Lower lobe of right lung (tissue), 2 donors: ENCODE measurements around the gene INMT. TPM values are rescaled to one million over a fixed set of nuclear protein-coding genes. Genes with fewer than 3 reads are reported as not detected.

Experiments used
- ATAC-seq, 2 donors: fragments of 200-7000 bp; cut with Tn5 transposase; one replicate each; pipeline ENCODE4 v1.9.1; 2020 to 2022; ENCODE audit warnings: mild to moderate bottlenecking in 2 of 2, moderate library complexity in 2 of 2
- DNase-seq: peaks from one replicate; pipeline ENCODE4 v3.0.0-alpha.2; 2020
- H3K27ac ChIP-seq: fragments of 200-600 bp; one replicate; pipeline ENCODE4 v1.8.0; 2022
- H3K27me3 ChIP-seq: fragments of 200-600 bp; one replicate; pipeline ENCODE4 v1.8.0; 2022; ENCODE audit warnings: low read depth
- H3K36me3 ChIP-seq: fragments of 200-600 bp; one replicate; pipeline ENCODE4 v1.8.0; 2022; ENCODE audit warnings: mild to moderate bottlenecking
- H3K4me1 ChIP-seq: fragments of 200-600 bp; one replicate; pipeline ENCODE4 v1.8.0; 2022
- H3K4me3 ChIP-seq: fragments of 200-600 bp; one replicate; pipeline ENCODE4 v1.8.0; 2022; ENCODE audit warnings: mild to moderate bottlenecking
- H3K9me3 ChIP-seq: fragments of 200-600 bp; one replicate; pipeline ENCODE4 v1.8.0; 2022
- intact Hi-C: fragments of 100-400 bp; cut with DNase I; formaldehyde crosslinking; loops from one replicate; pipeline ENCODE4 v1.11.0; 2022
- total RNA-seq: library from RNA; stranded (reverse); fragmentation: NEBNext Ultra II Directional; extraction: Animal tissue kit (Norgen Biotek cat#: 25700); gene quantifications from one replicate; pipeline ENCODE4 v1.2.1, GENCODE V29; 2021
- TF ChIP-seq, protein P1 (sequence below): fragments of 200-600 bp; IDR thresholded peaks from one replicate; pipeline ENCODE4 v1.8.0; 2022; ENCODE audit warnings: antibody characterized with exemption, mild to moderate bottlenecking
- donor health status: DM: no; HTN: yes; CAD: no; lungs with severe emphysema.

INMT gene
- total RNA-seq, 1 donor from 2014 or later = 249 TPM

DNA sequence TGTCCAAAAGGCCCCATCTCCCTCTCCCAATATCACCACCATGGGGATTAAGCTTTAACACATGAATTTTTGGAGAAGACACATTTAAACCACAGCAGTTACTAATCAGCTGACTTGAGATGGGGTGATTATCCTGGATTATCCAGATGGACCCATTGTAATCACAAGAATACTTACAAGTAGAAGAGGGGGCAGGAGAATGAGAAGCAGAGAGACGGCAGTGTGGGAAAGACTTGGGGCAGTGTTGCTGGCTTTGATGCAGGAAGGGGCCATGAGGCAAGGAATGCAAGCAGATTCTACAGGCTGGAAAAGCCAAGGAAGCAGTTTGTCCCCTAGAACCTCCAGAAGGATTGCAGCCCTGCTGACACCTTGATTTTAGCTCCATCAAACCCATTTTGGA, 30.7 kb upstream of the INMT start:
- DNase-seq = no peak
- Histone ChIP-seq H3K4me1 (no peaks in the 10 kb centered on the region), H3K9me3 (peaks cover 11% of the 10 kb centered on the region), H3K27ac (no peak overlapping the region), H3K4me3 (no peak overlapping the region), H3K27me3 (no peaks in the 10 kb centered on the region), H3K36me3 (no peaks in the 10 kb centered on the region)
- ATAC-seq = no peak
- intact Hi-C loops = no loop called here
- TF ChIP-seq, protein P1, sequence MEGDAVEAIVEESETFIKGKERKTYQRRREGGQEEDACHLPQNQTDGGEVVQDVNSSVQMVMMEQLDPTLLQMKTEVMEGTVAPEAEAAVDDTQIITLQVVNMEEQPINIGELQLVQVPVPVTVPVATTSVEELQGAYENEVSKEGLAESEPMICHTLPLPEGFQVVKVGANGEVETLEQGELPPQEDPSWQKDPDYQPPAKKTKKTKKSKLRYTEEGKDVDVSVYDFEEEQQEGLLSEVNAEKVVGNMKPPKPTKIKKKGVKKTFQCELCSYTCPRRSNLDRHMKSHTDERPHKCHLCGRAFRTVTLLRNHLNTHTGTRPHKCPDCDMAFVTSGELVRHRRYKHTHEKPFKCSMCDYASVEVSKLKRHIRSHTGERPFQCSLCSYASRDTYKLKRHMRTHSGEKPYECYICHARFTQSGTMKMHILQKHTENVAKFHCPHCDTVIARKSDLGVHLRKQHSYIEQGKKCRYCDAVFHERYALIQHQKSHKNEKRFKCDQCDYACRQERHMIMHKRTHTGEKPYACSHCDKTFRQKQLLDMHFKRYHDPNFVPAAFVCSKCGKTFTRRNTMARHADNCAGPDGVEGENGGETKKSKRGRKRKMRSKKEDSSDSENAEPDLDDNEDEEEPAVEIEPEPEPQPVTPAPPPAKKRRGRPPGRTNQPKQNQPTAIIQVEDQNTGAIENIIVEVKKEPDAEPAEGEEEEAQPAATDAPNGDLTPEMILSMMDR = no peak

GRCh38 chr7:30722187-30722586, 29.7 kb upstream of the INMT start:
- no peak for DNase-seq
- Histone ChIP-seq H3K27me3 (no peaks in the 10 kb centered on the region), H3K4me3 (no peak overlapping the region), H3K27ac (no peak overlapping the region), H3K9me3 (peaks cover 11% of the 10 kb centered on the region), H3K4me1 (no peaks in the 10 kb centered on the region), H3K36me3 (no peaks in the 10 kb centered on the region)
- intact Hi-C loops = no loop called here
- TF ChIP-seq, protein P1 = no peak
- ATAC-seq = no peak

- TF ChIP-seq, protein P1 = no peak
- Histone ChIP-seq H3K36me3 (no peaks in the 10 kb centered on the region), H3K4me3 (no peak overlapping the region), H3K4me1 (no peaks in the 10 kb centered on the region), H3K27ac (no peak overlapping the region), H3K27me3 (no peaks in the 10 kb centered on the region), H3K9me3 (peaks cover 11% of the 10 kb centered on the region)
- ATAC-seq (no peak), DNase-seq (no peak)
- intact Hi-C loops = no loop called here
Observed at GRCh38 chr7:30722671-30723070, 29.3 kb upstream of the INMT start.

DNA sequence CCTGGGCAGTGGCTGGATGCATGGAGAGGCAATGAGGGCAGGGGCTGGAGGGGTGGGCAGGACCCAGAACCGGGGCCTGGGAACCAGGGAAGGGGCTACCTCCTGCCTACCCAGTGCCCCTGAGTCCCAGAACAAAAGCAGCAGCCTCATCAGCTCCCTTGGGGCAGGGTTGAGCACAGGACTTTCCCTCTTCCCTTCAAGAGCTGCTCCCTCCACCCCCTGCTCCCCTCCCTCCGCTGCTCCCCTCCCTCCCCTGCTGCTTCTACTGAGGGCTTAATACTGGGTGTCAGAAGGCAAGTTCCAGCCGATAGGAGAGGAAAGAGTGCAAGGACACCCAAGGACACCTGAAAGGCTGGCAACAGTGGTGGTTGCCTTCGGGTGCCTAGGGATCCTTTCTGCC, 28.2 kb upstream of the INMT start:
- TF ChIP-seq, protein P1 = no peak

GRCh38 chr7:30726296-30727006, 25.5 kb upstream of the INMT start:
- intact Hi-C loops = no loop called here

More for the DNA sequence above, 28.2 kb upstream of the INMT start:
- ATAC-seq (no peak), DNase-seq (no peak)
- Histone ChIP-seq H3K4me1 (no peaks in the 10 kb centered on the region), H3K27me3 (no peaks in the 10 kb centered on the region), H3K27ac (no peak overlapping the region), H3K4me3 (no peak overlapping the region), H3K9me3 (no peaks in the 10 kb centered on the region), H3K36me3 (no peaks in the 10 kb centered on the region)
- intact Hi-C loops = no loop called here

More at GRCh38 chr7:30726296-30727006, 25.5 kb upstream of the INMT start:
- no peaks in the 10 kb centered on the region for H3K27me3 ChIP-seq
- TF ChIP-seq, protein P1 = no peak
- no peak for DNase-seq
- ATAC-seq = no peak
- no peak overlapping the region for H3K4me3 ChIP-seq
- H3K36me3 ChIP-seq = no peaks in the 10 kb centered on the region
- no peaks in the 10 kb centered on the region for H3K9me3 ChIP-seq
- peak overlapping the region; percentile 49 for H3K27ac ChIP-seq
- no peaks in the 10 kb centered on the region for H3K4me1 ChIP-seq
